Spleen (tissue), 7 donors: ENCODE results near the gene CAPZA3.

Experiments used
- CTCF ChIP-seq, 11 experiments: fragments of 200-600 bp in 7 of 11; fragments of 450-650 bp in 4 of 11; sonication (generic) in 4 of 11; IDR thresholded peaks in 8 of 11; conservative IDR thresholded peaks in 3 of 11; 1 replicate in 7 of 11; 2 replicates in 4 of 11; pipeline versions ENCODE4 v1.4.0 to v1.8.0; 2016 to 2021; ENCODE audit warnings: antibody characterized with exemption in 11 of 11, inconsistent platforms in 4 of 11, mild to moderate bottlenecking in 1 of 11
- POLR2A ChIP-seq, 3 donors: fragments of 450-650 bp; IDR thresholded peaks; one replicate each; pipeline ENCODE4 v1.5.1; 2017; ENCODE audit warnings: antibody characterized with exemption in 3 of 3, mild to moderate bottlenecking in 1 of 3
- POLR2AphosphoS5 ChIP-seq, 3 donors: sonication (generic); formaldehyde crosslinking; IDR thresholded peaks; one replicate each; pipeline ENCODE4 v1.5.1; 2017; ENCODE audit warnings: antibody characterized with exemption in 3 of 3
- donor health status: DM: no; HTN: no; CAD: no; lungs with moderate emphysema.
- donor health status: DM: no; HTN: no; CAD: no.
- donor health status: DM: no; HTN: no; CAD: no.

GRCh38 chr12:18703911-18704310, 34.0 kb upstream of the CAPZA3 start:
- TF ChIP-seq CTCF (IDR thresholded peaks at IDR 0.05 in 8 of 11, conservative IDR thresholded peaks at IDR 0.05 in 3 of 11) (no peak), POLR2A (IDR thresholded peaks at IDR 0.05) (no peak), POLR2AphosphoS5 (IDR thresholded peaks at IDR 0.05) (no peak)
